Transverse colon (tissue), 4 donors: ENCODE measurements around the gene RING1. TPM values are rescaled to one million over a fixed set of nuclear protein-coding genes. Genes with fewer than 3 reads are reported as not detected.
A peak's percentile ranks its signal among the peaks of the same experiment; 100 is the strongest.

Experiments used
- DNase-seq: peaks from one replicate; pipeline ENCODE4 v3.0.0-alpha.2; 2019
- H3K27ac ChIP-seq, 4 donors: fragments of 200-600 bp; sonication (generic); 2 replicates each; pipeline ENCODE4 v1.5.1; 2016 to 2018; ENCODE audit warnings: inconsistent platforms in 4 of 4
- H3K27me3 ChIP-seq: fragments of 200-600 bp; sonication (generic); 2 replicates; pipeline ENCODE4 v1.5.1; 2017; ENCODE audit warnings: inconsistent platforms
- H3K36me3 ChIP-seq, 4 donors: fragments of 200-600 bp; sonication (generic); 2 replicates each; pipeline ENCODE4 v1.5.1; 2017 to 2019; ENCODE audit warnings: inconsistent platforms in 4 of 4
- H3K4me1 ChIP-seq, 4 donors: fragments of 200-600 bp; sonication (generic); 2 replicates each; pipeline ENCODE4 v1.5.1; 2017 to 2020; ENCODE audit warnings: inconsistent platforms in 4 of 4
- H3K4me3 ChIP-seq, 4 donors: fragments of 200-600 bp; sonication (generic); 1 replicate in 1 of 4; 2 replicates in 3 of 4; pipeline versions ENCODE4 v1.5.1 to v1.6.1; 2017 to 2019; ENCODE audit warnings: inconsistent platforms in 4 of 4
- H3K9me3 ChIP-seq, 2 donors: fragments of 200-600 bp; sonication (generic); 2 replicates each; pipeline ENCODE4 v1.5.1; 2017 to 2019; ENCODE audit warnings: inconsistent platforms in 2 of 2
- EP300 ChIP-seq: sonication (generic); formaldehyde crosslinking; IDR thresholded peaks from one replicate; pipeline ENCODE4 v1.6.1; 2017; ENCODE audit warnings: antibody characterized with exemption, low read depth
- POLR2A ChIP-seq: fragments of 450-650 bp; IDR thresholded peaks from one replicate; pipeline ENCODE4 v1.6.1; 2016; ENCODE audit warnings: antibody characterized with exemption, mild to moderate bottlenecking, moderate library complexity
- POLR2AphosphoS5 ChIP-seq, 3 donors: sonication (generic); formaldehyde crosslinking; IDR thresholded peaks; one replicate each; pipeline ENCODE4 v1.6.1; 2016; ENCODE audit warnings: antibody characterized with exemption in 3 of 3
- WGBS, 2 donors: methylation state at CpG; one replicate each; pipeline ENCODE4 v1.1.5; 2018; ENCODE audit warnings: low coverage in 1 of 2; 5-methylcytosine and 5-hydroxymethylcytosine counted together
- in situ Hi-C, 4 donors: fragments of 200-750 bp; cut with MboI; loops; one replicate each; pipeline versions ENCODE4 v1.15.0 to v1.15.1; 2017; ENCODE audit warnings: low sequenced_read_pairs in 3 of 4, low pct_ligation_motif_present in 1 of 4, low pct_unique_long_range_greater_than_20kb in 1 of 4
- intact Hi-C: fragments of 100-400 bp; cut with DNase I; formaldehyde crosslinking; loops from one replicate; pipeline ENCODE4 v1.15.1; 2023; ENCODE audit warnings: low total_unique reads
- total RNA-seq, 4 donors: library from RNA; depleted of rRNA; stranded (reverse); fragments of >200 nt; gene quantifications; one replicate each; pipeline ENCODE4 v1.1.0, GENCODE V29; 2016
- TF ChIP-seq, protein P1 (sequence below), 5 experiments: fragments of 200-600 bp in 3 of 5; fragments of 450-650 bp in 2 of 5; sonication (generic) in 3 of 5; IDR thresholded peaks; 1 replicate in 2 of 5; 2 replicates in 3 of 5; pipeline ENCODE4 v1.5.1; 2016 to 2017; ENCODE audit warnings: antibody characterized with exemption in 5 of 5, inconsistent platforms in 3 of 5, mild to moderate bottlenecking in 2 of 5, moderate library complexity in 1 of 5

Gene RING1
- total RNA-seq, 4 donors from 2014 or later = 10.8 to 29.9 (median 19.9) TPM

- H3K27me3 ChIP-seq = peaks cover 4% of the 10 kb centered on the region
- in situ Hi-C loops (loop anchor here (5.0 to 25.0 kb wide), 5 partner anchors 85 to 238 kb away; partner anchors contain the start of gene HLA-DOA (in 1 of the 4)), intact Hi-C loops (loop anchor here (5.0 to 10.0 kb wide), 3 partner anchors 85 to 235 kb away; no protein-coding TSS in a partner anchor)
- H3K27ac ChIP-seq = peak overlapping the region; percentile 88 to 93 (median 92)
- WGBS, 2 donors = 16 to 75% methylated on average over 1 to 15 of the region's 15 CpGs
- H3K9me3 ChIP-seq = no peaks in the 10 kb centered on the region
- peak overlapping the region; percentile 35 to 60 (median 50) for H3K4me3 ChIP-seq
- no peaks in the 10 kb centered on the region for H3K36me3 ChIP-seq
- no peak for TF ChIP-seq POLR2A
- no peak for TF ChIP-seq POLR2AphosphoS5 (IDR thresholded peaks at IDR 0.05)
- no peak for TF ChIP-seq EP300
- TF ChIP-seq, protein P1, sequence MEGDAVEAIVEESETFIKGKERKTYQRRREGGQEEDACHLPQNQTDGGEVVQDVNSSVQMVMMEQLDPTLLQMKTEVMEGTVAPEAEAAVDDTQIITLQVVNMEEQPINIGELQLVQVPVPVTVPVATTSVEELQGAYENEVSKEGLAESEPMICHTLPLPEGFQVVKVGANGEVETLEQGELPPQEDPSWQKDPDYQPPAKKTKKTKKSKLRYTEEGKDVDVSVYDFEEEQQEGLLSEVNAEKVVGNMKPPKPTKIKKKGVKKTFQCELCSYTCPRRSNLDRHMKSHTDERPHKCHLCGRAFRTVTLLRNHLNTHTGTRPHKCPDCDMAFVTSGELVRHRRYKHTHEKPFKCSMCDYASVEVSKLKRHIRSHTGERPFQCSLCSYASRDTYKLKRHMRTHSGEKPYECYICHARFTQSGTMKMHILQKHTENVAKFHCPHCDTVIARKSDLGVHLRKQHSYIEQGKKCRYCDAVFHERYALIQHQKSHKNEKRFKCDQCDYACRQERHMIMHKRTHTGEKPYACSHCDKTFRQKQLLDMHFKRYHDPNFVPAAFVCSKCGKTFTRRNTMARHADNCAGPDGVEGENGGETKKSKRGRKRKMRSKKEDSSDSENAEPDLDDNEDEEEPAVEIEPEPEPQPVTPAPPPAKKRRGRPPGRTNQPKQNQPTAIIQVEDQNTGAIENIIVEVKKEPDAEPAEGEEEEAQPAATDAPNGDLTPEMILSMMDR (IDR thresholded peaks at IDR 0.05) = no peak
- no peak for DNase-seq
- peaks cover 12 to 27% (median 24%) of the 10 kb centered on the region in 4 donors for H3K4me1 ChIP-seq
Observed at GRCh38 chr6:33249732-33250630, 41.7 kb downstream of the RING1 start.

- intact Hi-C loops = no loop called here
- Histone ChIP-seq H3K27me3 (no peaks in the 10 kb centered on the region), H3K9me3 (no peaks in the 10 kb centered on the region), H3K36me3 (no peaks in the 10 kb centered on the region), H3K27ac (peak overlapping the region in 2 of 4 donors; percentile 92 to 93), H3K4me1 (peaks cover 12 to 27% (median 24%) of the 10 kb centered on the region in 4 donors), H3K4me3 (no peak overlapping the region)
- 86 to 89% methylated on average over 7 to 13 of the region's 13 CpGs for WGBS, 2 donors
- in situ Hi-C loops = no loop called here
- DNase-seq = no peak
- TF ChIP-seq, protein P1 (IDR thresholded peaks at IDR 0.05) = no peak
- TF ChIP-seq EP300 = no peak
- no peak for TF ChIP-seq POLR2A
- no peak for TF ChIP-seq POLR2AphosphoS5 (IDR thresholded peaks at IDR 0.05)
Observed at GRCh38 chr6:33250731-33251130, 42.4 kb downstream of the RING1 start.

GRCh38 chr6:33251395-33252012 lies 43.2 kb downstream of the RING1 start:
- in situ Hi-C loops = no loop called here
- Histone ChIP-seq H3K36me3 (no peaks in the 10 kb centered on the region), H3K9me3 (no peaks in the 10 kb centered on the region), H3K4me1 (peaks cover 12 to 27% (median 24%) of the 10 kb centered on the region in 4 donors), H3K27ac (no peak overlapping the region), H3K27me3 (no peaks in the 10 kb centered on the region), H3K4me3 (no peak overlapping the region)
- intact Hi-C loops = no loop called here
- no peak for DNase-seq
- 81 to 90% methylated on average over 6 of the region's 6 CpGs for WGBS, 2 donors
- TF ChIP-seq, protein P1 (IDR thresholded peaks at IDR 0.05) = no peak
- TF ChIP-seq POLR2A (no peak), POLR2AphosphoS5 (IDR thresholded peaks at IDR 0.05) (no peak), EP300 (no peak)

DNA sequence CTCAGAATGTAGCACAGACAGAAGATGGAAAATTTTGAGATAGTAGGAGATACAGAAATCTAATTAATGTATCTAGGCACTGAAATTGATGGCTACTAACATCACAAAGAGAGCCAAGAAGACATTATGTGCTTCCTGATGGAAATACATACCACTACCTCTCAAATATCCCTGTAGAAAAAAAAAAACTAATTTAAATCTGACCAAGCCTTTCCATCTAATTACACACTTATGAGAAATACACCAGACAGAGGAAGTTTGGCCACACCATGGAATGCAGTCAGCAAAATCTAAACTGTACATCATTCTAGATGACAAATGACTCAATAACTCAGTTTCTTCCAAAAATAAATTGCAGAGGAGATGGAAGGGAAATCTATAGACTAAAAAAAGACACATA lies 44.5 kb downstream of the RING1 start:
- H3K4me1 ChIP-seq = peaks cover 12 to 25% (median 24%) of the 10 kb centered on the region in 4 donors
- H3K27ac ChIP-seq = no peak overlapping the region
- intact Hi-C loops (no loop called here), in situ Hi-C loops (no loop called here)
- no peak overlapping the region for H3K4me3 ChIP-seq
- no peak for DNase-seq
- no peaks in the 10 kb centered on the region for H3K36me3 ChIP-seq
- no peak for TF ChIP-seq EP300
- TF ChIP-seq POLR2AphosphoS5 (IDR thresholded peaks at IDR 0.05) = no peak
- TF ChIP-seq POLR2A = no peak
- TF ChIP-seq, protein P1 (IDR thresholded peaks at IDR 0.05) = no peak
- H3K27me3 ChIP-seq = no peaks in the 10 kb centered on the region
- no peaks in the 10 kb centered on the region for H3K9me3 ChIP-seq
